ENCODE results near the gene IGF1. TPM values are rescaled to one million over a fixed set of nuclear protein-coding genes. Genes with fewer than 3 reads are reported as not detected.

The IGF1 gene
- total RNA-seq, 4 donors from 2014 or later: 17.3 to 58.7 (median 43.1) TPM

DNA sequence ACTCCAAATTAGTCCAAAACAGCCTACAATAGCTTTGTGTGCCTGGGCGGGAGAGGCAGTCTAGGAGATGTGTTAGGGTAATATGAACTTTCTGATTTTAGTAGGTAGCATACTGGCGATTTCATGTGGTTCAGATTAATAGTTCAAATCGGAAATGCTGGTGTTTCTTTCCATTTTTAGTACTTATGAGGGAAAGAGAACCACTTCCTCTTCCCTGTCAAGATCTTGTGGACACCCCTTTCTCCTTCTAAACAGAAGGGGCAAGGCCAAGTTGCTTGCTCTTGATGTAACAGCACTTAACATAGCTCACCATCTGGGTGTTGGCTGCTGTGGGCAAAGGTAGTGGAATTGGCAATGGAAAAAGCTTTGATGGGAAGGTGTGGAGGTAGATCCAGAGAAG, 32.2 kb upstream of the IGF1 start:
- TF ChIP-seq EP300 (IDR thresholded peaks at IDR 0.05): no peak
- no peak for TF ChIP-seq POLR2AphosphoS5 (IDR thresholded peaks at IDR 0.05)
- TF ChIP-seq POLR2A (IDR thresholded peaks at IDR 0.05): no peak
- TF ChIP-seq CTCF (IDR thresholded peaks at IDR 0.05): no peak
- no peak for ATAC-seq
- H3K9me3 ChIP-seq: peaks cover 0 to 3% (median 0%) of the 10 kb centered on the region in 3 donors
- H3K27ac ChIP-seq: no peak overlapping the region
- no peaks in the 10 kb centered on the region for H3K27me3 ChIP-seq
- WGBS, 2 donors (ENCODE audit: low coverage in 1 of 2): 65 to 78% methylated on average over 3 of the region's 3 CpGs
- H3K4me3 ChIP-seq: no peak overlapping the region
- H3K4me1 ChIP-seq: no peaks in the 10 kb centered on the region
- no peaks in the 10 kb centered on the region for H3K36me3 ChIP-seq

DNA sequence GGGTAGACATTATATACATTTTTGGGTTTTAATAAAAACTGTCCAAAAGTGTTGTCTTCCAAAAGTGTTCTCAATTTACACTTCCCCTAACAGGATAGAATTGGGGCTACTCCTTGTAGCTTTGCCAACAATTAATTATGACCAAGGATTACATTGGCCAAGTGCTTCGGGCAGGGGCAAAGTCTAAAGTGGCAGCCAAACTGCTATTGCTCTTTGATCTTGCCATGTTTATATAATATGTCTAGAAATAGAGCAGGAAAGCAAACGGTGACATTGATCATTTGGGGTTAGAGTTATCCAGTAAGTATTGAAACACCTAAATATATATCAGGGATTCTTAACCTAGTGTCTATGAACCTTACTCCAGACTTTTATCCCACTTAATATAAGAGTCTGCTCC, 31.2 kb upstream of the IGF1 start:
- H3K4me3 ChIP-seq: no peak overlapping the region
- no peak for ATAC-seq
- H3K36me3 ChIP-seq: no peaks in the 10 kb centered on the region
- H3K4me1 ChIP-seq: no peaks in the 10 kb centered on the region
- 24 to 58% methylated on average over 2 of the region's 2 CpGs for WGBS, 2 donors (ENCODE audit: low coverage in 1 of 2)
- H3K27ac ChIP-seq: no peak overlapping the region
- no peaks in the 10 kb centered on the region for H3K27me3 ChIP-seq
- TF ChIP-seq EP300 (IDR thresholded peaks at IDR 0.05): no peak
- TF ChIP-seq POLR2AphosphoS5 (IDR thresholded peaks at IDR 0.05): no peak
- no peak for TF ChIP-seq CTCF (IDR thresholded peaks at IDR 0.05)
- H3K9me3 ChIP-seq: peaks cover 0 to 12% (median 0%) of the 10 kb centered on the region in 3 donors

DNA sequence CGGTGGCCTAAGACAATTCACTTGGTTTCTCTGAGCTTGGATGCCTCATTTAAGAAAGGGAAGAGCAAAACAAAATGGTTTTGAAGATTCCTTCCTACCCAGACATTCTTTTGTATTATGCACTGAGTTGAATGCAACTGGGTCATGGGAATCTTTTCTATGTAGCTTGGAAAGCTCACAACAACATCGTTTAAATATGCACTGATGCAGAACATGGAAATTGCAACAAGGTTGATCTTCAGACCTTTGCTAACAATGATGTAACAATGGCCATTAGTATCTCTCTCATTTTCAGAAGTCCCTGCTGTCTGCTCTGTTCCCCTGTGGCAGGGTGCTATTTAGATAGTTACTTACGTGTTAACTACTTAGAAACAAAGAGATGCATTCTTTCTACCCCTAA, 30.1 kb upstream of the IGF1 start:
- Histone ChIP-seq H3K4me3 (no peak overlapping the region), H3K36me3 (no peaks in the 10 kb centered on the region), H3K27me3 (no peaks in the 10 kb centered on the region), H3K27ac (no peak overlapping the region), H3K4me1 (no peaks in the 10 kb centered on the region), H3K9me3 (peaks cover 0 to 23% (median 0%) of the 10 kb centered on the region in 3 donors)
- ATAC-seq: no peak
- no peak for TF ChIP-seq EP300 (IDR thresholded peaks at IDR 0.05)
- no peak for TF ChIP-seq POLR2A (IDR thresholded peaks at IDR 0.05)
- WGBS, 2 donors (ENCODE audit: low coverage in 1 of 2): 54 to 57% methylated on average over 3 of the region's 3 CpGs

DNA sequence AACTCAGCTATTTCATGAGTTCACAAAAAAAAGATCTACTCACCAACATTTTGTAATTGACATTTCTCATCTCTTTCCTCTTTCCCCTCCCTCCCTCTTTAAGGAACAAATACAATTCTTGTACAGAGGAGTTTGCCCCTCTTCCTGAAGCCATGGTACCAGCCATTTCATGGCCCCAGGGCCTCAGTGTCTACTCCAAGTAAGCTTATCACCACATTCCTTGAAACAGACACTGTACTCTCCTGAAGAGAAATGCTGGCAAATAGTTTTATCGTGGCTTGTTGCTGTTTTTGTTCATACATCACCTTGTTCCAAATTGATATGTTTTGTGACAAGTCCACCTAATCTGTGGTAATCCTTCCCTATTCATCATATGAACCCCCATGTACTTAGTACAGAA, 29.7 kb upstream of the IGF1 start:
- no peak for TF ChIP-seq CTCF (IDR thresholded peaks at IDR 0.05)
- no peak for TF ChIP-seq POLR2AphosphoS5 (IDR thresholded peaks at IDR 0.05)
- TF ChIP-seq POLR2A (IDR thresholded peaks at IDR 0.05): no peak
- no peak for TF ChIP-seq EP300 (IDR thresholded peaks at IDR 0.05)
- ATAC-seq: no peak
- no peak overlapping the region for H3K4me3 ChIP-seq
- no peaks in the 10 kb centered on the region for H3K4me1 ChIP-seq
- no peaks in the 10 kb centered on the region for H3K36me3 ChIP-seq
- H3K9me3 ChIP-seq: peaks cover 0 to 25% (median 0%) of the 10 kb centered on the region in 3 donors
- H3K27ac ChIP-seq: no peak overlapping the region
- 47 to 75% methylated on average over 1 of the region's 1 CpG for WGBS, 2 donors (ENCODE audit: low coverage in 1 of 2)
- no peaks in the 10 kb centered on the region for H3K27me3 ChIP-seq

GRCh38 chr12:102509123-102509626, 28.8 kb upstream of the IGF1 start:
- H3K4me3 ChIP-seq: no peak overlapping the region

More at GRCh38 chr12:102509123-102509626, 28.8 kb upstream of the IGF1 start:
- Histone ChIP-seq H3K27me3 (no peaks in the 10 kb centered on the region), H3K36me3 (no peaks in the 10 kb centered on the region), H3K4me1 (no peaks in the 10 kb centered on the region), H3K9me3 (peaks cover 0 to 25% (median 0%) of the 10 kb centered on the region in 3 donors), H3K27ac (no peak overlapping the region)
- no peak for ATAC-seq
- TF ChIP-seq POLR2A (IDR thresholded peaks at IDR 0.05): no peak
- no peak for TF ChIP-seq CTCF (IDR thresholded peaks at IDR 0.05)
- no peak for TF ChIP-seq POLR2AphosphoS5 (IDR thresholded peaks at IDR 0.05)
- no peak for TF ChIP-seq EP300 (IDR thresholded peaks at IDR 0.05)
